Thoracic aorta (tissue), 2 donors: ENCODE measurements around the gene CBX1. TPM values are rescaled to one million over a fixed set of nuclear protein-coding genes. Genes with fewer than 3 reads are reported as not detected.
A peak's percentile ranks its signal among the peaks of the same experiment; 100 is the strongest.

ENCODE experiments used
- ATAC-seq: fragments of 150-250 bp; one replicate; pipeline ENCODE4 v1.8.0; 2017; ENCODE audit warnings: low read depth; ENCODE audit not compliant: insufficient number of reproducible peaks, low FRiP score
- DNase-seq: peaks from one replicate; pipeline ENCODE4 v3.0.0-alpha.2; 2020; ENCODE audit warnings: low spot score
- H3K27ac ChIP-seq, 2 donors: fragments of 200-600 bp; sonication (generic); 1 replicate in 1 of 2; 2 replicates in 1 of 2; pipeline ENCODE4 v1.5.1; 2016; ENCODE audit warnings: mild to moderate bottlenecking in 2 of 2, moderate library complexity in 2 of 2
- H3K27me3 ChIP-seq: fragments of 200-600 bp; sonication (generic); replicated peaks from 2 replicates; pipeline ENCODE4 v1.6.0; 2016; ENCODE audit warnings: mild to moderate bottlenecking; ENCODE audit not compliant: insufficient read depth
- H3K36me3 ChIP-seq: fragments of 200-600 bp; sonication (generic); one replicate; pipeline ENCODE4 v1.5.1; 2016
- H3K4me1 ChIP-seq, 2 donors: fragments of 200-600 bp; sonication (generic); 1 replicate in 1 of 2; 2 replicates in 1 of 2; pipeline versions ENCODE4 v1.5.1 to v1.6.0; 2016; ENCODE audit warnings: low read depth in 2 of 2, mild to moderate bottlenecking in 1 of 2; ENCODE audit not compliant: control insufficient read depth in 1 of 2
- H3K4me3 ChIP-seq: fragments of 200-600 bp; sonication (generic); 2 replicates; pipeline ENCODE4 v1.5.1; 2016; ENCODE audit warnings: mild to moderate bottlenecking
- H3K9me3 ChIP-seq: fragments of 200-600 bp; sonication (generic); 2 replicates; pipeline ENCODE4 v1.5.1; 2016
- total RNA-seq, 2 donors: library from RNA; depleted of rRNA; stranded (reverse); fragments of >200 nt; gene quantifications; one replicate each; pipeline versions ENCODE4 v1.1.0 to v1.2.3, GENCODE V29; 2016
- TF ChIP-seq, protein P1 (sequence below): fragments of 200-600 bp; sonication (generic); IDR thresholded peaks from one replicate; pipeline ENCODE4 v1.5.1; 2019; ENCODE audit warnings: antibody characterized with exemption

The CBX1 gene
- total RNA-seq, 2 donors from 2014 or later: 35.7 to 36.1 TPM

DNA sequence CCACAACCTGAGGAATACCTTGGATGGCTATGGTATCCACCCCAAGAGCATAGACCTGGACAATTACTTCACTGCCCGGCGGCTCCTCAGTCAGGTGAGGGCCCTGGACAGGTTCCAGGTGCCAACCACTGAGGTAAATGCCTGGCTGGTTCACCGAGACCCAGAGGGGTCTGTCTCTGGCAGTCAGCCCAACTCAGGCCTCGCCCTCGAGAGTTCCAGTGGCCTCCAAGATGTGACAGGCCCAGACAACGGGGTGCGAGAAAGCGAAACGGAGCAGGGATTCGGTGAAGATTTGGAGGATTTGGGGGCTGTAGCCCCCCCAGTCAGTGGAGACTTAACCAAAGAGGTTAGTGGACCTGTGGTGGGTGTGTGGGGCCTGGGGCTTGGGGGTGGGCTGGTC lies 50.0 kb downstream of the CBX1 start:
- peak overlapping the region; percentile 93 to 95 for H3K27ac ChIP-seq
- H3K9me3 ChIP-seq: no peaks in the 10 kb centered on the region
- ATAC-seq: no peak
- H3K36me3 ChIP-seq: peaks cover 5% of the 10 kb centered on the region
- peaks cover 59 to 78% of the 10 kb centered on the region in 2 donors for H3K4me1 ChIP-seq
- no peak for DNase-seq
- peak overlapping the region; percentile 88 for H3K4me3 ChIP-seq
- TF ChIP-seq, protein P1, sequence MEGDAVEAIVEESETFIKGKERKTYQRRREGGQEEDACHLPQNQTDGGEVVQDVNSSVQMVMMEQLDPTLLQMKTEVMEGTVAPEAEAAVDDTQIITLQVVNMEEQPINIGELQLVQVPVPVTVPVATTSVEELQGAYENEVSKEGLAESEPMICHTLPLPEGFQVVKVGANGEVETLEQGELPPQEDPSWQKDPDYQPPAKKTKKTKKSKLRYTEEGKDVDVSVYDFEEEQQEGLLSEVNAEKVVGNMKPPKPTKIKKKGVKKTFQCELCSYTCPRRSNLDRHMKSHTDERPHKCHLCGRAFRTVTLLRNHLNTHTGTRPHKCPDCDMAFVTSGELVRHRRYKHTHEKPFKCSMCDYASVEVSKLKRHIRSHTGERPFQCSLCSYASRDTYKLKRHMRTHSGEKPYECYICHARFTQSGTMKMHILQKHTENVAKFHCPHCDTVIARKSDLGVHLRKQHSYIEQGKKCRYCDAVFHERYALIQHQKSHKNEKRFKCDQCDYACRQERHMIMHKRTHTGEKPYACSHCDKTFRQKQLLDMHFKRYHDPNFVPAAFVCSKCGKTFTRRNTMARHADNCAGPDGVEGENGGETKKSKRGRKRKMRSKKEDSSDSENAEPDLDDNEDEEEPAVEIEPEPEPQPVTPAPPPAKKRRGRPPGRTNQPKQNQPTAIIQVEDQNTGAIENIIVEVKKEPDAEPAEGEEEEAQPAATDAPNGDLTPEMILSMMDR: no peak
- H3K27me3 ChIP-seq: no peaks in the 10 kb centered on the region

DNA sequence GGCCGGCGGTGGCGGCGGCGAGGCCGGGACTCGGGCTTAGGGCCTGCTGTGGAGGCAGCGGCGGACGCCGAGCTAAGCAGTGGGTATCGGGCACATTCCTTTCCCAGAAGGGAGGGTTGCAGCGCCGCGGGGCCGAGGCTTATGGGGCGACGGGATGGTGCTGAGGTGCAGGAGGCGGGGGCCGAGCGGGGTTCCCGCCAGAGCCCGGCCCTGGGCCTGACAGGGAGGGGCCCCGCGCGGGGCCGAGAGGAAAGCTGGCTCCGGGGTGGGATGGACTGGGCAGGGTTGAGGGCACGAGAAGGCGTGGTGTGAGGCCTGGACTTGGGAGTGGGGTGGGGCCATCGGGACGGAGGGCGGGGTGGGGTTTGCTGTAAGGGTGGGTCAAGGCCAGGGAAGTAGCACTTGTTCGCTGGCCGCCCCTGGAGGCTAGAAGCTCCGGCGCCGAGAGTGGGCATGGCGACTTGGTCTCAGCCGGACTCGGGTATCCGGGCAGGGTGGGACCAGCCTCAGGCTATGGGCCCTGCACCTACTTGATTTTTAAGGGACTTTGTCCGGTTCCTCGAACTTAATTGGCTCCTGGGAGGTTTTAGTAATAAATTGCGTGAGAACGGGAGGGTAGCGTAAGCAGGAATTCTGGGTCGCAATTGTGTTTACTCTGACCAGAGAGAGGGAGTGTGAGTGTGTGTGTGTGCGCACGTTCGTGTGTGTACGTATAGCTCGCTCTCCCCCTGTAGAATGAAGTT lies 52.7 kb downstream of the CBX1 start:
- peak; percentile 39 for ATAC-seq
- Histone ChIP-seq H3K36me3 (no peaks in the 10 kb centered on the region), H3K27me3 (no peaks in the 10 kb centered on the region)

DNA sequence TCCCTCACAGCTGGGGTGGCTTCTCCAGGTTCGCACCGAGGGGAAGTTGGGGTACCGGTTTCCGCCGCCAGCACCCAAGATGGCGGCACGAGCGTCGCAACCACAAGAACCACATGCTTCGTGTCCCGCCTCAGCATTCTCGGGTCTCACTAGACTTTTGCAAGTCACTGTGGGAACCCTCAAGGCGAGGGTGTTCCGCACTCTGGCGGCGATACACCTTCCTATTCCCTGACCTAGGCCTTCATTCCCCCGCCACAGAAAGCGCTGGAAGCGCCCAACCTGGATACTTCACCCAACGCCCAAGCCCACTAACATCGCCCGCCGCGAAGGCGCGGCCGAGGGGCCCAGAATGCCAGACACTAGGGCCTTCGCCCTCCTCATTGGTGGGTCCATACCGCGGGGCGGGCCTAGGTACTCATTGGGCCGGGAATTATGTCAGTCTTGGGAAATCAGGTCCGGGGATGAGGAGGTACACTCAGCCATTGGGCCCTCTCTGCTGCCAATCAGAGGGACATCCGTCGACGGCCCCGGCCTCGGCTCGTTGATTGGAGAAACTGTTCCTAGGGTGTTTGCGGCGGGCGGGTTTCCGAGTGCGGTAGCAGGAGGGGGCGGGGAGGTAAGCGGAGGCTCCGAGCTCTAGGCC lies 53.4 kb downstream of the CBX1 start, which contains the start of gene NFE2L1:
NFE2L1 (plus strand) TSS at position 619 of the 643 bp plus-strand sequence. CDS start 2,760 bp downstream, outside the sequence.
- Histone ChIP-seq H3K9me3 (no peaks in the 10 kb centered on the region), H3K27ac (peak within 1 kb of the TSS; percentile 93 to 95), H3K4me1 (peaks cover 39 to 51% of the 10 kb centered on the region in 2 donors), H3K27me3 (no peaks in the 10 kb centered on the region), H3K4me3 (peak within 1 kb of the TSS; percentile 88), H3K36me3 (no peaks in the 10 kb centered on the region)
- DNase-seq: peak; percentile 99
- TF ChIP-seq, protein P1: no peak
- peak; percentile 92 for ATAC-seq

More for the DNA sequence above, 52.7 kb downstream of the CBX1 start:
- Histone ChIP-seq H3K4me1 (peaks cover 46 to 58% of the 10 kb centered on the region in 2 donors), H3K9me3 (no peaks in the 10 kb centered on the region), H3K27ac (peak overlapping the region; percentile 93 to 95), H3K4me3 (peak overlapping the region; percentile 88)
- TF ChIP-seq, protein P1: no peak
- peak; percentile 74 for DNase-seq

DNA sequence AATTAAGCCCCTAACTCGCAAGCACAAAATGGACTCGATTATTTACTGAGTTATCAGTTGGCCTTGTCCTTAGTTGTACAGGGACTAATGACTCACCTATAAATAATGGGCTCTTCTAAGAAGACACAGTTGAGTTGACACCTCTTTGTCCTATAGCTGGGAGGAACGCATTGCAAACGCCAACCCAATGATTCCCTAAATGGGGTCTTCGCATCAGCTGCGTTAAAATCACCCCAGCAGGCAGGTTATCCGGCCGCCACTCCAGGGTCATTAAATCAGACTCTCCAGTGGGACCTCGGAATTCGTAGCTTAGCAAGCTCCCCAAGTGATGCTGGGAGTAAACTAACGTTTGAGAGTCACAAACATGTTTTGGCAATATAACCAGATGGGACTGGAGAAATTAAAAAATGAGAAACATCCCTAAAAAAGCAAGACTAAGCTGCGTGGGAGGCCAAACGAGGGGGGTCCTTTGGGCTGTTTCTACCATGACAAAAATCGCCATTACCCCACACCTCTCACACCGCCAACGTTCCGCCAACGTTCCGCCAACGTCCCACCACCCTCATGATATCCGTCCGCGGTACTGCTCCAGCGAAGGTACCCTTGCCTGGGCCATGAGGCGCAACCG lies 54.1 kb downstream of the CBX1 start:
- Histone ChIP-seq H3K9me3 (no peaks in the 10 kb centered on the region), H3K4me1 (peaks cover 32 to 45% of the 10 kb centered on the region in 2 donors), H3K27me3 (no peaks in the 10 kb centered on the region), H3K36me3 (no peaks in the 10 kb centered on the region), H3K4me3 (peak overlapping the region; percentile 88), H3K27ac (peak overlapping the region; percentile 93 to 95)
- ATAC-seq (no peak), DNase-seq (no peak)
- TF ChIP-seq, protein P1: no peak

DNA sequence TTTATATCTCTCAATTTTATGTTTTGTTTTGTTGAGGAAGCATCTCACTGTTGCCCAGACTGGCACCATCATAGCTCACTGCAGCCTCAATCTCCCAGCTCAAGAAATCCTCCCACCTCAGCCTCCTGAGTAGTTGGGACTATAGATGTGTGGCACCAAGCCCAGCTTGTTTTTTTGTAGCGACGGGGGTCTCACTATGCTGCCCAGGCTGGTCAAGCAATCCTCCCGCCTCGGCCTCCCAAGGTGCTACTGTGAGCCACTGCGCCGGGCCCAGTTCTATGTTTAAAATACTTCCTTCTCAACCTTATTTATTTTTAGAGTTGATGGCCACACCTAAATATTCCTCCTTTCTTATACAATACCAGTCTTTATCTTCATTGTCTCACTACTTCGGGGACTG lies 55.0 kb downstream of the CBX1 start:
- TF ChIP-seq, protein P1: no peak
- ATAC-seq: no peak
- H3K9me3 ChIP-seq: no peaks in the 10 kb centered on the region
- peaks cover 23 to 36% of the 10 kb centered on the region in 2 donors for H3K4me1 ChIP-seq
- H3K4me3 ChIP-seq: no peak overlapping the region
- H3K27ac ChIP-seq: no peak overlapping the region
- no peaks in the 10 kb centered on the region for H3K36me3 ChIP-seq
- no peak for DNase-seq
- H3K27me3 ChIP-seq: no peaks in the 10 kb centered on the region
